ENCODE measurements around the gene MAP2K3. TPM values are rescaled to one million over a fixed set of nuclear protein-coding genes. Genes with fewer than 3 reads are reported as not detected.

MAP2K3 gene
- total and polyA plus RNA-seq, 2 of the 4 experiments (the other 2 are of a cell fraction) = 23.5 to 82.2 TPM

GRCh38 chr17:21286066-21286770 lies 1.7 kb downstream of the MAP2K3 start:
- in situ Hi-C loops (cut with MboI; ENCODE audit: low sequenced_read_pairs) = no loop called here
- TF ChIP-seq CTCF (conservative IDR thresholded peaks at IDR 0.05; ENCODE audit: low read depth, low read length) (no peak), CEBPB (IDR thresholded peaks at IDR 0.05; ENCODE audit: low read depth, low read length) (peak; percentile 99), MAZ (IDR thresholded peaks at IDR 0.05; ENCODE audit: borderline replicate concordance, low read depth, low read length) (peak; percentile 94), RAD21 (IDR thresholded peaks at IDR 0.05; ENCODE audit: low read length) (no peak), ELK1 (IDR thresholded peaks at IDR 0.05; ENCODE audit: borderline replicate concordance, low read depth, low read length) (no peak), MAFK (IDR thresholded peaks at IDR 0.05; ENCODE audit: low read depth, low read length) (no peak), CHD1 (IDR thresholded peaks at IDR 0.05; ENCODE audit: low read depth, low read length) (0 out of 2 replicates have a peak, but pooled peaks have one; percentile 32), RCOR1 (IDR thresholded peaks at IDR 0.05; ENCODE audit: insufficient replicate concordance, low read length) (no peak), NFE2L2 (IDR thresholded peaks at IDR 0.05; ENCODE audit: low read depth, low read length) (peak; percentile 36; the same call in 1 of the 2 replicates), POLR2A (IDR thresholded peaks at IDR 0.05; ENCODE audit: low read depth, low read length) (peak; percentile 96), SMC3 (IDR thresholded peaks at IDR 0.05; ENCODE audit: low read depth, low read length) (no peak), RFX5 (IDR thresholded peaks at IDR 0.05; ENCODE audit: low read depth, low read length) (no peak), BHLHE40 (IDR thresholded peaks at IDR 0.05; ENCODE audit: low read depth, low read length) (peak; percentile 68; the same call in 1 of the 2 replicates), USF2 (IDR thresholded peaks at IDR 0.05; ENCODE audit: low read depth, low read length) (peak; percentile 51; the same call in 1 of the 2 replicates)

More at GRCh38 chr17:21286066-21286770, 1.7 kb downstream of the MAP2K3 start:
- peak overlapping the region; percentile 84 for H3K56ac ChIP-seq (ENCODE audit: extremely low read depth, insufficient read depth, low read length)
- peak overlapping the region; percentile 84 for H3K4me3 ChIP-seq (ENCODE audit: insufficient read depth, low read depth, low read length)
- no CpG with 5 or more reads among the region's 16 CpGs for WGBS, 2 experiments (ENCODE audit: extremely low coverage in 2 of 2, insufficient read length in 1 of 2)
- peak overlapping the region; percentile 81; the same call in 1 of the 3 replicates for H2BK15ac ChIP-seq (ENCODE audit: low read depth, low read length)
- peak overlapping the region; percentile 92 for H3K23ac ChIP-seq (ENCODE audit: low read depth, low read length)
- intact Hi-C loops (cut with micrococcal nuclease) = loop anchor here (1.0 kb wide), 1 partner anchor 157 kb away; no protein-coding TSS in a partner anchor
- H2AFZ ChIP-seq (replicated peaks; ENCODE audit: low read length, poor library complexity) = peak overlapping the region; percentile 46
- peak overlapping the region; percentile 84 for H3K4ac ChIP-seq (ENCODE audit: low read depth, low read length)
- peak overlapping the region; percentile 83 for H3K4me2 ChIP-seq (ENCODE audit: low read depth, low read length)
- H2BK120ac ChIP-seq (ENCODE audit: low read depth, low read length) = peak overlapping the region; percentile 48
- no peaks in the 10 kb centered on the region; the same call in none of the 2 replicates for H3K36me3 ChIP-seq (ENCODE audit: control insufficient read depth, insufficient read depth, low read length)
- H2BK5ac ChIP-seq (ENCODE audit: low read depth, low read length, poor library complexity, severe bottlenecking) = peak overlapping the region; percentile 90
- POLR2A ChIA-PET (ENCODE audit: unreplicated experiment) = interaction anchor here (0.6 to 0.9 kb wide), 3 partner anchors 10 to 131 kb away, joined by 3 read pairs; no protein-coding TSS in a partner anchor
- no peaks in the 10 kb centered on the region for H3K9me3 ChIP-seq (ENCODE audit: control insufficient read depth, insufficient read depth, low read length)
- H2BK20ac ChIP-seq (ENCODE audit: low read depth, low read length) = peak overlapping the region; percentile 51; the same call in 1 of the 2 replicates
- dilution Hi-C loops (cut with HindIII; ENCODE audit: low sequenced_read_pairs, unreplicated experiment) = no loop called here
- H3K9me1 ChIP-seq (ENCODE audit: insufficient read depth, low read length) = peaks cover 34% of the 10 kb centered on the region
- H3K79me1 ChIP-seq (ENCODE audit: low read depth in 1 of 2, low read length in 2 of 2) = peaks cover 3 to 63% of the 10 kb centered on the region in 2 experiments; a peak in 3 of 4 replicates
- CTCF ChIA-PET = no interaction called here
- peak overlapping the region; percentile 83 for H3K27ac ChIP-seq (ENCODE audit: insufficient read depth, low read length)
- H3K4me1 ChIP-seq (ENCODE audit: control insufficient read depth, insufficient read depth, low read length) = peaks cover 52% of the 10 kb centered on the region
- peak overlapping the region; percentile 69 for H4K91ac ChIP-seq (ENCODE audit: insufficient read depth, low read depth, low read length)
- H4K5ac ChIP-seq (ENCODE audit: low read depth, low read length) = peak overlapping the region; percentile 17
- H3K18ac ChIP-seq (ENCODE audit: low read depth, low read length) = peak overlapping the region; percentile 50
- ATAC-seq (ENCODE audit: low read depth) = peak; percentile 48
- H3K14ac ChIP-seq (replicated peaks; ENCODE audit: low read depth, low read length) = peak overlapping the region; percentile 85
- peak; percentile 99 for DNase-seq
- H3K9ac ChIP-seq (ENCODE audit: low read depth, low read length) = peak overlapping the region; percentile 78
- H2AK9ac ChIP-seq (replicated peaks; ENCODE audit: low read depth, low read length, poor library complexity) = peak overlapping the region; percentile 91
- H2AK5ac ChIP-seq (ENCODE audit: low read depth, low read length) = peak overlapping the region; percentile 93
- peaks cover 61% of the 10 kb centered on the region for H4K20me1 ChIP-seq (ENCODE audit: insufficient read depth, low read length)
- no peaks in the 10 kb centered on the region for H3K27me3 ChIP-seq (ENCODE audit: control insufficient read depth, insufficient read depth, low read length)
- peak overlapping the region; percentile 9 to 85; a peak in 1 of 4 replicates for H4K8ac ChIP-seq (ENCODE audit: low read depth in 2 of 2, low read length in 2 of 2)
- BruUV-seq (replicated peaks) = no TSS peak
